MM.1S (cell line): Measurements from ENCODE around the gene SRPK2.

Experiments
- CTCF ChIP-seq: fragments of 300-600 bp; sonication (generic); IDR thresholded peaks from 2 replicates; pipeline ENCODE4 v1.5.1; 2016; ENCODE audit warnings: antibody characterized with exemption, low read length, mixed read lengths
- EZH2 ChIP-seq: fragments of 300-600 bp; sonication (generic); optimal IDR thresholded peaks from 2 replicates; pipeline ENCODE3; 2017; ENCODE audit warnings: low read depth, mild to moderate bottlenecking, antibody characterized with exemption, low read length, mixed read lengths
- EZH2phosphoT487 ChIP-seq: fragments of 300-600 bp; sonication (generic); IDR thresholded peaks from 2 replicates; pipeline ENCODE4 v1.6.1; 2018; ENCODE audit warnings: antibody characterized with exemption, low read length

- TF ChIP-seq CTCF (no peak), EZH2 (no peak), EZH2phosphoT487 (no peak)
Measured at GRCh38 chr7:105297985-105298384, 90.7 kb downstream of the SRPK2 start.
